ENCODE results near the gene ASTN2.

Gene ASTN2

DNA sequence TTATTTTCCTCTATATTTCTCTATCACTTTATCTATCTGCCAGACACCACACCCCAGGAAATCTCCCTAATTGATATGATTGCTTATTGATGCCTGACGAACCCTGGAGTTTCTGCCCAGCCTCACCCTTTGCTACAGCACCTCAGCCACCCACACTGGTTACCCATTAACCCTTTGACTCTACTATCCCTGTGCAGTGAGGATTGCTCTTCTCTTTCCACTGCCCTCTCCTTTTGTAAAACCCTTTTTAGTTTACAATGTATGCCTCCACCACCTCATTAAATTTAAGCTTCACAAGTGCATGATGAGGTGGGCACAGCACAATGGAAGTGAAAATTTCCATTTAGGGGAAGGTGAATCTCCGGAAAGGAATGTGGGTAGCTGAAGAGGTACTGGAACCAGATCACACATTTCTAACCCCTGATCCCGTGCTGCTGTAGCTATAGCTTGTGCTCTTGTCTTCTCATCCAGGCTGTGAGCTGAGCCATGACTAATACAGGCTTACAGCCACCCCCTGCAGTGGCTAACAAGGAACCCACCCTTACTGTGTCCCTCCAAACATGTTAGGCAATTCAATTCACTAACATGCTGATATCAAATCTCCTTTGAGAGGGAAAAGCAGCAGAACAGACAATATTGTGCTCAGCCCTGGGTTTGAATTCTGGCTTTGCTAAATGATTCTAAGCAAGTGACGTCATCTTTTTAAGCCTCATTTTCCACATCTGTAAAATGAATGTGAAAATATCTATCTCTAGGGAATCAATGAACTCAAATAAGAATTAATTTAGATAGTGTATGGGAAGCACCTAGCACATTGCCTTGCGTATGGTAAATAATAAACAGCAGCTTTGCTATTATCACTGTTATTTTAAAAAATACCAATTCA is 914.6 kb downstream of the ASTN2 start:
- Histone ChIP-seq H3K4me3 (no peak overlapping the region), H3K36me3 (no peaks in the 10 kb centered on the region), H3K27ac (no peak overlapping the region), H3K4me1 (no peaks in the 10 kb centered on the region), H3K27me3 (no peaks in the 10 kb centered on the region), H3K9me3 (no peaks in the 10 kb centered on the region)
- DNase-seq = no peak
- intact Hi-C loops (cut with DNase I; ENCODE audit: low total_unique reads) = loop anchor here (10.0 kb wide), 1 partner anchor 345 kb away; the partner anchor contains the start of gene PAPPA
- TF ChIP-seq, protein P1, sequence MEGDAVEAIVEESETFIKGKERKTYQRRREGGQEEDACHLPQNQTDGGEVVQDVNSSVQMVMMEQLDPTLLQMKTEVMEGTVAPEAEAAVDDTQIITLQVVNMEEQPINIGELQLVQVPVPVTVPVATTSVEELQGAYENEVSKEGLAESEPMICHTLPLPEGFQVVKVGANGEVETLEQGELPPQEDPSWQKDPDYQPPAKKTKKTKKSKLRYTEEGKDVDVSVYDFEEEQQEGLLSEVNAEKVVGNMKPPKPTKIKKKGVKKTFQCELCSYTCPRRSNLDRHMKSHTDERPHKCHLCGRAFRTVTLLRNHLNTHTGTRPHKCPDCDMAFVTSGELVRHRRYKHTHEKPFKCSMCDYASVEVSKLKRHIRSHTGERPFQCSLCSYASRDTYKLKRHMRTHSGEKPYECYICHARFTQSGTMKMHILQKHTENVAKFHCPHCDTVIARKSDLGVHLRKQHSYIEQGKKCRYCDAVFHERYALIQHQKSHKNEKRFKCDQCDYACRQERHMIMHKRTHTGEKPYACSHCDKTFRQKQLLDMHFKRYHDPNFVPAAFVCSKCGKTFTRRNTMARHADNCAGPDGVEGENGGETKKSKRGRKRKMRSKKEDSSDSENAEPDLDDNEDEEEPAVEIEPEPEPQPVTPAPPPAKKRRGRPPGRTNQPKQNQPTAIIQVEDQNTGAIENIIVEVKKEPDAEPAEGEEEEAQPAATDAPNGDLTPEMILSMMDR (IDR thresholded peaks at IDR 0.05) = no peak

DNA sequence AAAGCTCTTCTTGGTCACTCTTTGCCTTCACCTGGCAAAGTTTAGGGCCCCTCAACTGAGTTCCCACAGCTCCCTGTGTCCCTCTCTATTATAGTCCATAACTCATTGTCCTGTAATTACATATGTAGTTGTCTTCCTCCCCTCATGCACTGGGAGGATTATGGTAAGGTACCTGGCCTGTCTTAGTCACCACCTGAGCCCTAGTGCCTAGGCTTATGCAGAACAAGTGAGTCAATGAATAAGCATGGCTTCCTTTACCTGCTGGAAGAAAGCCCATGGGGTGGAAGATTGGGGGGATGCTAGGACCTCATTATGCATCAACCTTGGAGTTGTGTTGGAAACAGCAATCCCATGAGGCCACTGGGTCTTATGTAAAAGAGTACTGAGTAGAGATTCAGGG is 915.4 kb downstream of the ASTN2 start:
- intact Hi-C loops (cut with DNase I; ENCODE audit: low total_unique reads) = loop anchor here (10.0 kb wide), 1 partner anchor 345 kb away; the partner anchor contains the start of gene PAPPA
- Histone ChIP-seq H3K4me1 (no peaks in the 10 kb centered on the region), H3K27ac (no peak overlapping the region), H3K9me3 (no peaks in the 10 kb centered on the region), H3K27me3 (no peaks in the 10 kb centered on the region), H3K36me3 (no peaks in the 10 kb centered on the region), H3K4me3 (no peak overlapping the region)
- TF ChIP-seq, protein P1 (IDR thresholded peaks at IDR 0.05) = no peak
- no peak for DNase-seq

DNA sequence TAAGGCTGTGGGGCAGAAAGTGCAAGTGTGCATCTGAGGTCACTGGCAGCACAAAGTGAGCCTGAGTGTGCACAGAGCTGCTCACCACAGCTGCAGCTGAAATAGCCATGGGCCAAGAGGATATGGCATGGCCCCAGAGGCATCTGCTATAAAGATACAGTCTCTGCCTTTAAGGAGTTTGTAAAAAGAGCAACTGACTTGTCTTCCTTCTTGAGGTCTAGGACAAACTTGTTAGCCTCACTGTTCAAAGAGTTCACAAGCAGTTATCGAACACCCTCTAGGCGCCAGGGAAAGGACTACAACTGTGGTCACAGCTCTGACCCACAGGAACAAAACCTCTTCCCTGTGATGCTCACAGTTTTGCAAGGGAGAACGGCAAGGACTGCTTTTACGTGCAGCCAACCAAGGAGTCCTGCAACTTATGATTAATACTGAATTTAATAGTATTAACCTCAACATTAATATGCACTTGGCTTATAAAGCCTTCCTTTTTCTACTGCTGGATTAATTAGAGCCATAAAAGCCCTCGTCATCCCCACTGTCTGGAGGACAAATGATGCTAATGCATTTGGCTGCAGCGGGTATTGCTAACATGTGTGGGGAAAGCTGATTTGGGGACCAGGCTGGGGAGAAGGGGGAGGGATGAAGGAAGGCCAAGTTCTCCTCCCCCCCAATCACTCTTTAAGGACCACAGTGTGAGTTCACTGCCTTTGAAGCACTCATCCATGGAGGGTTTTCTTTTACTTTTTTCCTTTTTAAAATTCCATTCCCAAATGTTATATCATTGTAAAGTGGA is 917.6 kb downstream of the ASTN2 start:
- no peak overlapping the region for H3K27ac ChIP-seq
- intact Hi-C loops (cut with DNase I; ENCODE audit: low total_unique reads) = loop anchor here (10.0 kb wide), 1 partner anchor 342 kb away; the partner anchor contains the start of gene PAPPA
- H3K9me3 ChIP-seq = no peaks in the 10 kb centered on the region
- H3K4me1 ChIP-seq = no peaks in the 10 kb centered on the region
- no peaks in the 10 kb centered on the region for H3K27me3 ChIP-seq
- no peak overlapping the region for H3K4me3 ChIP-seq
- TF ChIP-seq, protein P1 (IDR thresholded peaks at IDR 0.05) = no peak
- no peak for DNase-seq
- no peaks in the 10 kb centered on the region for H3K36me3 ChIP-seq

DNA sequence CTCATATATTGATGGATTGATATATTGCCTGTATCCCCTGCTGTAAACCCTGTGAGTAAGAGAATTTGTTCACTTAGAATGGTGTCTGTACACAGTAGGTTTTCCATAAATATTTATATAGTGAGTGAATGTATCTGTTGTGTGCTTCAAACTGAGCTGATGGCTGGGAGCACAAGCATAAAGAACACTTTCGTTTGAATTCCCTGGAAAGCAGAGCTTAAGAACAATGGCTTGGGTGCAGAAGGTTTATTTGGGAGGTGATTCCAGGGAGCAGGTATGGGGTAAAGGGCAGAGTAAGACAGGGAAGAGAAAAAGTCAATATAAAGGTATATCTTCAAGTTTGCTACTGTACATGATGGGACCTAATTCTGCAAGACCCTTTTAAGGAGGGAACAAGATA is 918.7 kb downstream of the ASTN2 start:
- no peak for DNase-seq
- Histone ChIP-seq H3K4me1 (no peaks in the 10 kb centered on the region), H3K9me3 (no peaks in the 10 kb centered on the region), H3K36me3 (no peaks in the 10 kb centered on the region), H3K4me3 (no peak overlapping the region), H3K27ac (no peak overlapping the region), H3K27me3 (no peaks in the 10 kb centered on the region)
- intact Hi-C loops (cut with DNase I; ENCODE audit: low total_unique reads) = loop anchor here (10.0 kb wide), 1 partner anchor 341 kb away; the partner anchor contains the start of gene PAPPA
- TF ChIP-seq, protein P1 (IDR thresholded peaks at IDR 0.05) = no peak

DNA sequence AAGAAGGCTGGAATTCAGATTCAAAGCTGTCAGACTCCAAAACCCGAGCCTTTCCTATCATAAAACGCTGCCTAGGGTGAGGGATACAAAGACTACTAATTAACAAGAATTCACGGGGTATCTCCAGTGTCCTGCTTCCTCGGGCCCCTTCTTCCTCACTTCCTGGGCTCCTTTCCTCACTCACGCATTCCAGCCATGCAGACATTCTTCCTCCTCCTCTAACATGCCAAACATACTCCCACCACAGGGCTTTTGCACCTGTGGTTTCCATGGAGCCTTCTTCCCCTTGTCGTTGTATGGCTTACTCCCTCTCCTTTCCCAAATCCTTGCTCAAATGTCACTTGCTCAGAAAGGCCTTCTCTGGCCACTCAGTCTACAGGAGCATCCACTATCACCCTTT is 919.1 kb downstream of the ASTN2 start:
- TF ChIP-seq, protein P1 (IDR thresholded peaks at IDR 0.05) = no peak
- Histone ChIP-seq H3K36me3 (no peaks in the 10 kb centered on the region), H3K27me3 (no peaks in the 10 kb centered on the region), H3K9me3 (no peaks in the 10 kb centered on the region), H3K4me3 (no peak overlapping the region), H3K27ac (no peak overlapping the region), H3K4me1 (no peaks in the 10 kb centered on the region)
- no peak for DNase-seq
- intact Hi-C loops (cut with DNase I; ENCODE audit: low total_unique reads) = loop anchor here (10.0 kb wide), 1 partner anchor 341 kb away; the partner anchor contains the start of gene PAPPA
